Measurements from ENCODE around the gene H2BW2. TPM values are rescaled to one million over a fixed set of nuclear protein-coding genes. Genes with fewer than 3 reads are reported as not detected.
"Not testable (repeated sequence)": the region's sequence is repeated elsewhere in the genome, so short reads cannot be mapped to it uniquely, and the experiment has no call there.

H2BW2 gene
- total RNA-seq, 1 experiment from 2014 or later, result not detected

- H3K79me2 ChIP-seq (ENCODE audit: low read depth); H4K20me1 ChIP-seq (ENCODE audit: insufficient read depth); intact Hi-C loops (cut with micrococcal nuclease; ENCODE audit: unreplicated experiment); H2AFZ ChIP-seq; H3K4me2 ChIP-seq; H3F3A ChIP-seq (ENCODE audit: insufficient read depth, low read depth); H3K27ac ChIP-seq; H3K36me3 ChIP-seq (ENCODE audit: low read depth); H3K4me1 ChIP-seq (replicated peaks; ENCODE audit: insufficient read depth); H3K9me3 ChIP-seq (ENCODE audit: insufficient read depth, low read depth); H3K9me2 ChIP-seq (ENCODE audit: insufficient read depth); POLR2A ChIA-PET (ENCODE audit: unreplicated experiment); CTCF ChIA-PET; H3K4me3 ChIP-seq; BruUV-seq (replicated peaks); H3K27me3 ChIP-seq (ENCODE audit: insufficient read depth, low read depth); DNase-seq: not testable (repeated sequence)
Observed at GRCh38 chrX:104075778-104076445, 36.2 kb downstream of the H2BW2 start, which contains the start of gene TMSB15C. TMSB15C (minus strand) TSS chrX:104076236.

- H3K9me3 ChIP-seq (ENCODE audit: insufficient read depth, low read depth); H3K27ac ChIP-seq; H3K4me1 ChIP-seq (replicated peaks; ENCODE audit: insufficient read depth); BruUV-seq (replicated peaks); H4K20me1 ChIP-seq (ENCODE audit: insufficient read depth); H2AFZ ChIP-seq; H3K4me2 ChIP-seq; intact Hi-C loops (cut with micrococcal nuclease; ENCODE audit: unreplicated experiment); H3K4me3 ChIP-seq; H3K9me2 ChIP-seq (ENCODE audit: insufficient read depth); CTCF ChIA-PET; H3K36me3 ChIP-seq (ENCODE audit: low read depth); POLR2A ChIA-PET (ENCODE audit: unreplicated experiment); H3F3A ChIP-seq (ENCODE audit: insufficient read depth, low read depth); H3K27me3 ChIP-seq (ENCODE audit: insufficient read depth, low read depth); H3K79me2 ChIP-seq (ENCODE audit: low read depth); DNase-seq: not testable (repeated sequence)
Observed at GRCh38 chrX:104077854-104078253, 38.1 kb downstream of the H2BW2 start.

GRCh38 chrX:104084063-104084462 lies 44.3 kb downstream of the H2BW2 start:
- BruUV-seq (replicated peaks), result no TSS peak
- intact Hi-C loops (cut with micrococcal nuclease; ENCODE audit: unreplicated experiment), result no loop called here
- TF ChIP-seq CTCF (conservative IDR thresholded peaks at IDR 0.05) (no peak), EZH2 (IDR thresholded peaks at IDR 0.05; ENCODE audit: low read depth) (no peak)

GRCh38 chrX:104084534-104085277 lies 45.0 kb downstream of the H2BW2 start:
- TF ChIP-seq EZH2 (IDR thresholded peaks at IDR 0.05; ENCODE audit: low read depth) (no peak), CTCF (conservative IDR thresholded peaks at IDR 0.05) (no peak)
- ChIA-PET POLR2A (ENCODE audit: unreplicated experiment) (no interaction called here), CTCF (no interaction called here)
- no peaks in the 10 kb centered on the region for H3K79me2 ChIP-seq (ENCODE audit: low read depth)
- no peaks in the 10 kb centered on the region for H3K4me1 ChIP-seq (replicated peaks; ENCODE audit: insufficient read depth)
- peaks cover 10% of the 10 kb centered on the region for H3K27me3 ChIP-seq (ENCODE audit: insufficient read depth, low read depth)
- DNase-seq, result no peak
- intact Hi-C loops (cut with micrococcal nuclease; ENCODE audit: unreplicated experiment), result no loop called here
- H3K9me3 ChIP-seq (ENCODE audit: insufficient read depth, low read depth), result no peaks in the 10 kb centered on the region
- no peaks in the 10 kb centered on the region for H3K36me3 ChIP-seq (ENCODE audit: low read depth)
- no peaks in the 10 kb centered on the region for H3K9me2 ChIP-seq (ENCODE audit: insufficient read depth)
- no TSS peak for BruUV-seq (replicated peaks)
- no peak overlapping the region for H3K4me3 ChIP-seq
- H3F3A ChIP-seq (ENCODE audit: insufficient read depth, low read depth), result no peaks in the 10 kb centered on the region
- H4K20me1 ChIP-seq (ENCODE audit: insufficient read depth), result no peaks in the 10 kb centered on the region
- H3K4me2 ChIP-seq, result no peak overlapping the region
- H2AFZ ChIP-seq, result no peak overlapping the region
- H3K27ac ChIP-seq, result no peak overlapping the region

More at GRCh38 chrX:104084063-104084462, 44.3 kb downstream of the H2BW2 start:
- POLR2A ChIA-PET (ENCODE audit: unreplicated experiment), result no interaction called here
- Histone ChIP-seq H3K36me3 (ENCODE audit: low read depth) (no peaks in the 10 kb centered on the region), H3K4me2 (no peak overlapping the region), H3K4me1 (replicated peaks; ENCODE audit: insufficient read depth) (no peaks in the 10 kb centered on the region), H3K27me3 (ENCODE audit: insufficient read depth, low read depth) (peaks cover 10% of the 10 kb centered on the region), H3K79me2 (ENCODE audit: low read depth) (no peaks in the 10 kb centered on the region), H3F3A (ENCODE audit: insufficient read depth, low read depth) (no peaks in the 10 kb centered on the region), H3K9me2 (ENCODE audit: insufficient read depth) (no peaks in the 10 kb centered on the region), H3K4me3 (no peak overlapping the region), H3K27ac (no peak overlapping the region), H2AFZ (no peak overlapping the region), H4K20me1 (ENCODE audit: insufficient read depth) (no peaks in the 10 kb centered on the region), H3K9me3 (ENCODE audit: insufficient read depth, low read depth) (no peaks in the 10 kb centered on the region)
- CTCF ChIA-PET, result no interaction called here
- no peak for DNase-seq
